HG03103 (cell line): Measurements from ENCODE around the gene SYCP2L.
"Not testable (repeated sequence)": the region's sequence is repeated elsewhere in the genome, so short reads cannot be mapped to it uniquely, and the experiment has no call there.

Source experiments
- ATAC-seq: cut with Tn5 transposase; IDR thresholded peaks from one replicate; pipeline ENCODE4 v1.9.1; 2021; ENCODE audit warnings: low read depth; ENCODE audit not compliant: unreplicated experiment

The SYCP2L gene

DNA sequence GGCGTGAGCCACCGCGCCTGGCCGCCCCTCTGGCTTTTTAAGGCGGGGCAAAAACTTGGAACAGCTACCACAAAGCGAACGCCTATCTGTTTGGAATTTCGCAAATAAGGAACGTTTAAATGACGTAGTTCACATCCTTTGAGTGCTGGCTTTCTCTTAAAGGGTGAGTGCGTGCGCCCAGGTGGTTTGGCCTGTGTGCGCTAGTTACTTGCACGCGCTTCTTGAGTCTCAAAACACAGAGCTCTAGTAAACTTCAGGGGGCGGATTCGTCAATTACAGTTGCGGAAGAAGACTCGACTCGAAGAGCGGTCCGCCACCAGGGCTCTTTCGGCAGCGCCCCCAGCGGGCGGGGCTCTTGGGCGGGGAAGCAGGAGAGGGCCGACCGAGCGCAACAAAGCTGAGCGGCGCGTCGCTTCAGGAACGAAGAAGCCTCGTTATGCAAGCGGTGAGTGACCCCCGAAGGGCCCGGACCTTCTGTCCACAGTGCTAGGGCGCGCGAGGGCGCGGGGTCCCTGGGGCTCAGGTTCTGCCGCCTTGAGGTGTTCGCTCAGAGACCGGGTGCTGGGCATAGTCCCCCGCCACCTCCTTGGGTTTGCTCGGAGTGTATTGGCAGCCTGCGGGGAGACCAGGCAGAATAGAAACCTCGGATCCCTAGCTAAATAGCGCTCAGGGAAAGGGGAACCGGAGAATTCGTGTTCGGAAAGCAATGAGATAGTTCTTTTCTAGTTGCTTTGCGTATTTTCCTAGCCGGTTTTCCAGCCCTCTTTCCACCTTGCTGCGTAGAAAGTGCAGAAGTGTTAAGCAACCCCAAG is at the start of gene SYCP2L:
Gene SYCP2L (plus strand): TSS at position 362 of the 812 bp plus-strand sequence. CDS start 75 bp downstream, at position 437.
- ATAC-seq, result no peak

DNA sequence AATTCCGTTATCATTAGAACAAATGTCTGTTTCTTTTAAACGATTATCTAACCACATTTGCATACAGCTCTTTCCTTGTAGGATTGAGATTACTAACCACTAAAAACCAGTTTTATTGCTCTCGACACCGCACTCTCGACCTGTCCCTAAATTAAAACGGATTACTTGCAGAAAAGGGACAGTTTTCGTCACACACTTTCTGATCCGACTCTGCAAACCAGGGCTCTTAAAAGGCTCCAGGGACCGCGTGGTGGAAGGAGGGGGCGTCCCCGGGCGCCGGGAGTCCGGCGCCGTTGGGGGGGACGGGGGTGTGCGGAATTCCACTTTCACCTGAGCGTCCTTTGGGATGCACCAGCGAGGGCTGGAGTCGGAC is 49.2 kb upstream of the SYCP2L start:
- ATAC-seq, result no peak

DNA sequence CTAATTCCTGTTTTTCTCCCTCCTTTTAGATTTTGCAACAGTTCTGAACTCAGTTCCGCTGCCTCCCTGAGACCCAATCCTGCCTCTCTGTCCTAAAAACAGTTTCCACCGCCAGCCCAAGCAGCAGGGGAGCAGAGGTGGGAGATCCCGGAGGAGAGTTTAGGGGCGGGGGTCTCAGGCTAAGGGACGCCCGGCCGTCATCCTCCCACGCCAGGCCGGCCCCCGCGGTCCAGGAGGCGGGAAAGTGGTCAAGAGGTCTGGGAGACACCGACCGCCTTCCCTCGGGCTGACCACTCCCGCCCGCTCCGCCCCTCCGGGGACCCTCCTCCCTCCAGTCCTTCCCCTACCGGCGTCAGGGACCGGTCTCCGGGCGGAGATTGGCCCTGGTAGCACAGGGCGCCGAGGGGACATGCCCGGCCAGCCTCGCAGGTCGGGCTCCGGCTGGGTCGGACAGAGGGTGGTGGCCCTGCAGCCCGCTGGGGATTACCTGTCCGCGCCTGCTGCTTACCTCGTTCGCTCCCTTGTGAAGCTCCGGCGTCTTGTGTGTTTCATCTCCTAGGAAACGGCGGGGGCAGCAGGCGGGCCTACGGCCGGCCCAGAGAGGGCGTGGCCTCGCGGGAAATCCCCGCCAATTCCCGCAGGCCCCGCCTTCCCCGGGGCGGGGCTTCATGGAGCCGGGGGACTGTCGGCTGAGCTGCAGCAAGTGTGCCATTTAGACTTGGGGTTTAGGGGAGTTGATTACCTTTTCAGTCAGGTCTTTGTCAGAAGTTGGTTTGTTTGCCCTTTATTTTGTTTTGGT is 48.7 kb upstream of the SYCP2L start, which contains the start of gene MAK:
Gene MAK (minus strand): TSS at position 545 of the 799 bp plus-strand sequence. CDS start 7,891 bp downstream, outside the sequence.
- ATAC-seq, result peak; percentile 71

DNA sequence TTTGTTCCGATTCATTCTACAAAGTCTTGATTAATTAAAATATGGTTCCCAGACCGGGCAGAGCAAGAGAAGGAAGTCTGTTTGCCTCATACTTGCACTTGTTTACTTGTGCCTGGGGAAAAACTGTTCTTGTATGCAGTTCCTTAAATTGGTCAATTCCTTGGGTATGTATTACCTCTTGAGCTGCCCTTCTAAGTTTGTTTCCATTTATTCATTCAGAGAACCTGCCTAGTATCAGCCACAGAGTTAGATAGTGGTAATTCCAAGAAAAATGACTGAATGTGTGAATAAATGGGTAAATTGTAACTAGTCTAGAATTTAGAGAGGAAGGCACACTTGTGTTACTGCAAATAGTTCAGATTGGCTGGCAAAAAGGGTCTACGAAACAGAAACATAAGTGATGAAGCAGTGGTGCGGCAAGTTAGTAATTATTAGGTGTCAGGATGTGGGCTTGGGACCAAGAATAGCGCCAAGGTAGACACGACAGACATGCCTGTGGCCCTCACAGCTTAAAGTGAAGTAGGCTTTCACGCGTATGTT is 48.0 kb upstream of the SYCP2L start:
- ATAC-seq, result peak; percentile 57

DNA sequence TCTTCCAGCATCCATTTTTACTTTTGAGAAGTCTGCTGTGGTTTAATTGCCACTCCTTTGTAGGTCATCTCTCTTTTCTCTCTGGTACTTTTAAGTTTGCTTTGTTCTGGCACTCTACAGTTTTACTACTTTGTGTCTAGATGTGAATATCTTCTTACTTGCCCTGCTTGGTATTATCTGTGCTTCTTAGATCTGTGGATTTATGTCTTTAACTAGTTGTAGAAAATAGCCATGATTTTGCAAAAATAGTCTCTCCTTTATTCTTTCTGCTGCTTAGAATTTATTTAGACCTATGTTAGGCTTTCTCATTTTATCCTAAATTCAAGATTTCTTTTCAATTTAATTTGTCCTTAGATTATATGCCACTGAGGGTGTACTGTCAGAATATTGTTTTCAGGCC is 43.3 kb upstream of the SYCP2L start:
- no peak for ATAC-seq

DNA sequence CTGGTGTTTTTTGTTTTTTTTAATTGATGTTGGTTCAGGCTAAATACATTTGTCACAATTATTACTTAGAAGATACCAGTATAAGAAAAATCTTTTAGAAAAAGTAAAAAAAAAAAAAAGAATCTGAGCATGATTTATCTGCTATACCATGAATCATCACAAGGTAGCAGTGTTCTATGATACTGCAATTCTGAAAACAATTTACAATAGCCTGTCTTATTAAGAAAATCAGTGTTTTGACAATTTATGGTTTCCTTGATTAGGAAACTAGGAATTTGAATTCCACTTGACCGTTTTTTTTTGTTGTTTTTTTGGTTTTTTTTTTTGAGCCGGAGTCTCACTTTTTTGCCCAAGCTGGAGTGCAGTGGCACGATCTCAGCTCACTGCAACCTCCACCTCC is 39.2 kb upstream of the SYCP2L start:
- no peak for ATAC-seq

DNA sequence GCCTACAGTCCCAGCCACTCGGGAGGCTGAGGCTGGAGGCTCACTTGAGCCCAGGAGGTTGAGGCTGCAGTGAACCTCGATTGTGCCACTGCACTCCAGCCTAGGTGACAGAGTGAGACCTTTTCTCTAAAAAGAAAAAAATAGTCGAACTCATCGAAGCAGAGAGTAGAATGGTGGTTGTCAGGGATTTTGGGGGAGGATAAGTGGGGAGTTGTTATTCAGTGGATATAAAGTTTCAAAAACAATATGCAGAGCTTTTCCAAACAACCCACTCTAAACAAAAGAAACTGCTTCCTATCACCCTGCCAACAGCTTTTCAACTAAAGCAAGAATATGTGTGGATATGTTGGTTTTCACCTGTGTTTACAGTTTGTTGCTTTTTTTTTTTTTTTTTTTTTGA is 37.0 kb upstream of the SYCP2L start:
- no peak for ATAC-seq

DNA sequence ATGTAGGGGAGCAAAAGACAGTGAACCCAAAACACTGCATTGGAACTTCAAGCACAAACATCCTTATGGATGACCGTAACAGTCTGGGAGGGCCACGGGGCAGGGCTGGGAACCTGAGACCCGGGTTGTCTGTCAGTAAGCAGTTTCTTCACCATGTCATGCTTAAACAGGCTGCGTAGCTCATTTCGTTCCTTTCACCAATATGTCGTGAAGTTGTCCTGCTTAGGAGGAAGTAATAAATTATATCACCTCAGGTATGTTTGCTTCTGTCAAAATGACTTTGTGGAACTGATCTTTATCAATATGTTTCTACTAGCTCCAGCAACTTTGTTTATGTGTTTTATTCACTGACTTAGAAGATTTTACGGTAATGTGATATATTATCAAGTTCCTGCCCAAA is 36.1 kb upstream of the SYCP2L start:
- no peak for ATAC-seq

DNA sequence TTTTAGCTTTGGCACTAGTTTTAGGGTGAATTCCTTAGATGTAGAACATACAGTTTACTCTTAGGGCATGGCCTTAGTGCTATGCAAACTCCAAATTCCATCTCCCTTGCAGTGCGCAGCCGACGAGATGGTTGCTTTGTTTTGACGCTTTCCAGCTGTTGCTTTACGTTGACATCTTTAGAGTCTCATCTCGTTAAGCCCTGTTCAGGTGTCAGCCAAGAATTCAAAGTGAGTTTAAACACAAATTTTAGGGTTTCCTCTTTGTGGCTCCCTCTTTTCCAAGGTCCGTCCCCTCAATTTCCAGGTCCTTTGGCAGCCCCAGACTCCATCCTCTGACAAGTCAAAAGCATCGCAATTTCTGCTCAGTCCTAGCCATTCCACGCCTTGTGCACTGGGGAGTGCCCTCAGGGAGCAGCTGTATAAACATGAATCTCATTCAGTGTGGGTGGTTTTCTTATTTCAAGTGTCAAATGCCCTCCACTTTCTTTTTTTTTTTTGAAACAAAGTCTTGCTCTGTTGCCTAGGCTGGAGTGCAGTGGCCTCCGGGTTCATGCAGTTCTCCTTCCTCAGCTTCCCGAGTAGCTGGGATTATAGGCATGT is 34.4 kb upstream of the SYCP2L start:
- no peak for ATAC-seq

DNA sequence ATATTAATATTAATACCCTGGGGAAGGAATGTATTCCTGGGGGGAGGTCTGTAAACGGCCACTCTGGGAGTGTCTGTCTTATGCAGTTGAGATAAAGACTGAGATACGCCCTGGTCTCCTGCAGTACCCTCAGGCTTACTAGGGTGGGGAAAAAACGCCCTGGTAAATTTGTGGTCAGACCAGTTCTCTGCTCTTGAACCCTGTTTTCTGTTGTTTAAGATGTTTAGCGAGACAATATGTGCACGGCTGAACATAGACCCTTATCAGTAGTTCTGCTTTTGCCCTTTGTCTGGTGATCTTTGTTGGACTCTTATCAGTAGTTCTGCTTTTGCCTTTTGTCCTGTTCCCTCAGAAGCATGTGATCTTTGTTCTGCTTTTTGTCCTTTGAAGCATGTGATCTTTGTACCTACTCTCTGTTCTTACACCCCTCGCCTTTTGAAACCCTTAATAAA is 33.0 kb upstream of the SYCP2L start:
- not testable (repeated sequence) for ATAC-seq

DNA sequence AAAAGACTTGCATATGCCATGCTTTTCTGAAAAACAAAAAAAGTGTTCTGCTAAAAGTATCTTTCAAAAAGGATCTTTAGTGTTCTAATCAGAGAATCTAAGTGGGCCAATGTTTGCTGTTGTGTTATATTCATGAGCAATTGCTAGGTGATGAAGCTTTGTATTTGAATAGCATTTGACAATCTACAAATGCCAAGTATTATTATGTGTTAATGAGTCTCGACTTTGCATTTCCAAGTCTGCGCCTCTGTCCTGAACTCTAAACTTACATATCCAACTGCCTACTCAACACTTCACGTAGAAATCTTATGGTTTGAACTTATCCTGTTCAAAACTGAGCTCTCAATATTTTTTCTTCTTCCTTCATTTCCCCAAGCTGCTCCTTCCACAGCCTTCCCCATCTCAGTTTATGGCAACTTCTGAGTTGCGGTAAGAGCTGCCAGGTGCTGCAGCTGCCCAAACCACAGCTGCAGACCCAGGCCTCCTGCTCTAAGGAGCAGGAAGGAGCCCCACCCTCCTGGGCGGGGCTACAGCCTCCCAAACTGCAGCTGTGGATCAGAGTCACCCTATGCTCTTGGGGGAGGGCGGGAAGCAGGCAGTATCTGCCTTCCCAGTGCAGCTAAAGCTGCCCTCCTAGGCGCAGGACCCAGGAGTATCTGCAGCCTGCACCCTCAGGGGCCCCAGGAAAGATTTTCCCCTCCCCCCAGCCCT is 31.8 kb upstream of the SYCP2L start:
- no peak for ATAC-seq

DNA sequence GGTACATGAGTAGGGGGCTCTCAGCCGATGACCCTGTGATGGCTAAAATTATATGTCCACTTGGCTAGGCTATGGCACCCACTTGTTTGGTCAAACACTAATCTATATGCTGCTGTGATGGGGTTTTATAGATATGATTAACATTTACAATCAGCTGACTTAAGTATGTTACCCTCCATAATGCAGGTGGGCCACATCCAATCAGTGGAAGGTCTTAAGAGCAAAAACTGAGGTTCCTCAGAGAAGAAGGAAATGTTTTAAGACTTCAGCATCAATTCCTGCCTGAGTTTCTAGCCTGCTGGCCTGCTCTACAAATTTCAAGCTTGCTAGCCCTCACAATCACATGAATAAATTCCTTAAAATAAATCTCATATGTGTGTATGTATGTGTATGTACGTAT is 29.6 kb upstream of the SYCP2L start:
- no peak for ATAC-seq

DNA sequence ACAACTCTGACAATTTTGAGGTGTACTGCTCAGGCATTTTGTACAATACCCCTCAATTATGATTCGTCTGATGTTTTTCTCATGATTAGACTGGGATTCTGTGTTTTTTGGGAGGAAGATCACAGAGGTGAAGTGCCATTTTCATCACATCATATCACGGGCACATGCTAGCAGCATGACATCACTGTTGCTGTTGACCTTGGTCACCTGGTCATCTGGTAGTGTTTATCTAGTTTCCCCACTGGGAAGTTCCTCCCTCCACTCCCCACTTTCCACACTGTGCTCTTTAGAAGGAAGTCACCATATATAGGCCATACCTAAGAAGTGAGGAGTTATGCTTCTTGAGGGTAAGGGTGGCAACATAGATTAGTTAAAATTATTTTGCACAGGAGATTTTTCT is 25.8 kb upstream of the SYCP2L start:
- ATAC-seq, result no peak

DNA sequence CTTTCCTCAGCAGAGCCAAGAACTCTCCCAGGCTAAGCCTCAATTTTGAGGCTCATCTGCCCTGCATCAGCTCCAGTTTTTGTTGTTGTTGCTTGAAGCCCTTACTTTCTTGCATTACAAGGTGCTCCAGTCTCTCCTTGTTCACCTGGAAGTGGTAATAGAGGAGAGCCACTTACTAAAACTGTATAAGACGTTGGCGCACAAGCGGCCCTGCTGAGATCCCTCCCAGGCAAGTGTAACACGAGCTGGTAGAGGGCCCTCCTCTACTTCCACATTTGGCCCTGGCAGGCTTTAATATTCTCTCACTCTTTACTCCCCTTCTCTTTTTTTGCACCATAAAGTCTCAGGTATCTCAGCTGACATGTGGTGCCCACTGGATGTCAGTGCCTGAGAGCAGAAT is 24.5 kb upstream of the SYCP2L start:
- no peak for ATAC-seq

DNA sequence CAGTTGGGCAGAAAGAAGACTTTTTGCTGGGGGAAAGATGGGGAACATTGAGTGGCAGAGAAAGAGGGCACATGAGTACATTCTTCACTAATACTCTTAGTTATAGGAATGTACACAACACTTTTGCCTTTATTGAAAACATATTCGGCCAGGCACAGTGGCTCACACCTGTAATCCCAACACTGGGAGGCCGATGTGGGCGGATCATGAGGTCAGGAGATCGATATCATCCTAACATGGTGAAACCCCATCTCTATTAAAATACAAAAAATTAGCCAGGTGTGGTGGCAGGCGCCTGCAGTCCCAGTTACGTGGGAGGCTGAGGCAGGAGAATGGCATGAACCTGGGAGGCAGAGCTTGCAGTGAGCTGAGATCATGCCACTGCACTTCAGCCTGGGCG is 23.8 kb upstream of the SYCP2L start:
- not testable (repeated sequence) for ATAC-seq

DNA sequence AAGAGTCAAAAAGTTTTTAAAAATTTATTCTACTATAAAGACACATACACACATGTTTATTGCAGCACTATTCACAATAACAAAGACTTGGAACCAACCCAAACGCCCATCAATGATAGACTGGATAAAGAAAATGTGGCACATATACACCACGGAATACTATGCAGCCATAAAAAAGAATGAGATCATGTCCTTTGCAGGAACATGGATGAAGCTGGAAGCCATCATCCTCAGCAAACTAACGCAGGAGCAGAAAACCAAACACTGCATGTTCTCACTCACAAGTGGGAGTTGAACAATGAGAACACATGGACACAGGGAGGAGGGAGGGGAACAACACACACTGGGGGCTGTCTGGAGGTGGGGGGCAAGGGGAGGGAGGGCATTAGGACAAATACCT is 20.1 kb upstream of the SYCP2L start:
- ATAC-seq, result not testable (repeated sequence)

DNA sequence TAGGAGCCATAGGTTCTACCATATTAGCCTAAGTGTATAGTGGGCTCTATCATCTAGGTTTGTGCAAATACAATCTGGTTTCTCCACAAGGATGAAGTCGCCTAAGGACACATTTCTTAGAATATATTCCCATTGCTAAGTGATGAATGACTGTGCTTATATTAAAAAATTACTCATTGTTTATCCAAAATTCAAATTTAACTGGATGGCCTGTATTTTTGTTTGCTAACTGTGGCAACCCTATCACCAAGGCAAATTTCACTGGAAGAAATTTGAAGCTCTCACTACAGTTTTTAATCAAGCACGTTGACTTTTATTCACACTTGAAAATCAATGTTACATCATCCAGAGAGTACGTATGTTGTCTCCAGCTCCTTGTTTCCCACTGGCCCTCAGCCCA is 18.9 kb upstream of the SYCP2L start:
- no peak for ATAC-seq

DNA sequence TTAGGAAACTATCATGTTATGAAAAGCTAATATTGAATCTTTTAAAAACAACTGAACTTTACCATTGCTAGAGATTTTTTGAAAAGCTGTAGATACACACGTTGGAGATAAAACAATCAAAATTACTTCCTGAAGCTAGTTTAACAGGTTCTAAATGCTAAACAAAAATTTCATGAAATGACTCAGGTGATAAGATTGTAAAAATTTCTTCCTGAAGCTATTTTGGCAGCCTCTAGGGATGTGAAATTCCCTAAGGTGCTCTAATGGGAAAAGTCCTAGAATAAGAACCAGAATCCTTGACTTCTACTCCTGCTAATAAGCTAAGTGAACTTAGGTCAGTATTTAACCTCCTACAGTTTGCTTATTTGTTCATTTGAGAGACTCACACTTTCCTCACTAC is 13.5 kb upstream of the SYCP2L start:
- no peak for ATAC-seq

DNA sequence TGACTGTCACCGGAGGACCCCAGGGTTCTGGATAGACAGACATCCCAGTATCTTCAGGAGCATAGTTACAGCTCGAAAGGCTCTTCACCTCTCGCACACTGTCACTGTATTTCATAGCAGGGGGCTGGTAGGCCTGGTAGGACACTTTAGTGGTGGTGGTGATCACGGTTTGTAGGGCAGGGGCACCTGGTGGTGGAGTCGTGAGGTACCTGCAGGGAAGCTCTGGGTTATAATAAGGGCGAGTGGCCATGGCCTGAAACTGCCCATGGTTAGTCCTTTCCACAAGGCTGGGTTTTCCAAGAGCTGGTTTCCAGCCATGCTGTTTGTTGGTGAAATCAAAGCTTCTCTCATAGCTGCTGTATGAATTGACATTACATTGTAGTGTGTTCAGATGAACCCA is 12.6 kb upstream of the SYCP2L start:
- ATAC-seq, result no peak

DNA sequence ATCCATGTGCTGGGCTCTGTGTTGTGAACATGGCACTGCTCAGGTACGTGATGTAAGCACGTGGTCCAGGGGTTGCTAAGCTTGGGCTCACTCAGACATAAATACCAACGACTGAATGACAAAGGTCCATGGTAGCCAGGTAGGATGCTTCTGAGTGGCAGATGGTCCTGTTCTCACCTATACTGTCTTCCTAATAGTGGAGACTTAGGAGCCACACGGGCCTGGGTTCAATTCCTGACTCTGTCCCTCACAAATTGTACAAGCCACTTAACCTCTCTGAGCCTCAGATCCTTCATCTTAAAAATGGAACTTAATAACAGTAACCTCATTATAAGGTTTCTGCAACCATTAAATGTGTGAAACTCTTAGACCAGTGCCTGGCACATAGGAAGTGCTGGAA is 11.8 kb upstream of the SYCP2L start:
- ATAC-seq, result no peak
